GM15510 (cell line): ENCODE measurements around the gene LY6G6F.

Source experiments
- POLR2A ChIP-seq: IDR thresholded peaks from 3 replicates; pipeline ENCODE4 v1.6.1; 2011; ENCODE audit warnings: borderline replicate concordance; ENCODE audit not compliant: insufficient read length; ENCODE audit errors: extremely low read depth

Gene LY6G6F

DNA sequence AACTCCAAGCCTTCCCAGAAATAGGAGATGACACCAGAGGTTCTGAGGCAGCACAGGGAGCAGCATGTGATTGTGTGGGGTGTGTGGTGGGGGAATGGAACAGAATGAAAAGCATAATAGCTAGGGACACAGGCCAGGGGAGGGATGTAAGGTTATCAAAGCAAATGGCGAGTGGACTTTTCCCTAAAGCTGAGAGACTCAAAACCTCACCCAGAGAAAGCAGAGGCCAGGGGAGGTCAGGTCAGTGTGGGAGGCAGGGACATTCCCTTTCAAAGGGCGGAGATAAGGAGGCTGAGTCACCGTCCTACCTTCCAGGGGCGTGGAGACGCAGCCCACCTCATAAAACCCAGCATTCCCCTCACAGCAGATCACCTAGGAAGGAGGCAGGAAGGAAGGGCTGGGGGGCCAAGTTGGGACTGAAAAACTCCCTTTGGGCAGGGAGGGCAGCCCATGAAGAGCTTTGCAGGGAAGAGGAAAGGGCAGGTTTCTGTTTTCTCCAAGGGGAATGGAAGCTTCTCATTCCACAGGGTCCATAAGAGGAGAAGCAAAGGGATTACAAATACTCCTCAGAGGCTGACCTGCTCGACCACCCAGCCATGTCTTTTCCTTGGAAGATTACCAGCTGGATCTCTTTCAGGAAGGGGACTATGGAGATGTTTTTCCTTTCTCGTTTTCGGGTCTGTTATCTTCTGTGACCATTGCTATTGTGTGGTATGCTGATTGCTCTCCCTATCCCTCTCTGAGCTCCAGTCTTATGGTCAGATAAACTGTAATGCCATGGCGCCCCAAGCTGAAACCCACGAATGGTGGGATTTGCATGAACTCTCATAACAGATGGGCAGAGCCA is 16.2 kb upstream of the LY6G6F start:
- TF ChIP-seq POLR2A: no peak

DNA sequence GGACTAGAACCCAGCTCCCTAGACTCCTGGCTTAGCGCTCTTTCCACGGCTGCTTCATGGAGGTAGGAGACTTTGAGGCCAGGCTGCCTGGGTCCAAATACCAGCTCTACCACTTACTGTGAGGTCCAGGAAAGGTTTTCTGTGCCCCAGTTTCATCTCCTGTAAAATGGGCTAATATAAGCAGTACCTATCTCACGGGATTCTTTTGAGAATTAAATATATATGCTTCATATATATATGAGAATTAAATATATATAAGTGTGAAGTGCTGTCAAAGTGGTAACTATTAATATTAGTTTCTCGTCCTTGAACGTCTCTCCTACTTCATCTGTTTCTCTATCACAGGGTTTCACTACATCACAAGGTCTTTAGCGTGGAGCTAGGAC is 15.6 kb upstream of the LY6G6F start:
- TF ChIP-seq POLR2A: no peak

DNA sequence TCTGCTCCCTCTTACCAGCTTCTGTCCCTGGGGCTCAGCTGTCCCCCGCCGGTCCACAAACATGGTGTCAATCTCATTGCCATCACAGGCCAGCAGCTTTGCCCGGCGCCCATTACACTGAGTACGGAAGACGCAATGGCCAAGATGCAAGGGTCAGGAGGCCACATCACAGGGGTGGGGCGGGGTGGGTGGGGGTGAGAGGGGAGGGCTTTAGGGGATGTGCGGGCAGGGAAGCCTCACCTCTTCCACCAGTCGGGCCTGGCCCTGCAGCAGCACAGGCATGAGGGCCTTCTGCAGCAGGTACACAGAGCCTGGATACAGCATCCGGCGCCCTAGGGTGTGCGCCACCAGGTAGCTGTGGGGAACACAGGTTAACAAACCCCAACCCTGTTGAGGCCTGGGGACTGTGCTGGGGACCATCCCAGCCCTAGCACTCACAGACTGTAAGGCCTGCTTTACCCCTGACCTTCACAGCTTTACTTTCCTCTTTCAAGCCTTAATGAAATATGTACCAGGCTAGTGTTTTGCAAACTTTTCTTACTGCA is 15.0 kb upstream of the LY6G6F start:
- no peak for TF ChIP-seq POLR2A

DNA sequence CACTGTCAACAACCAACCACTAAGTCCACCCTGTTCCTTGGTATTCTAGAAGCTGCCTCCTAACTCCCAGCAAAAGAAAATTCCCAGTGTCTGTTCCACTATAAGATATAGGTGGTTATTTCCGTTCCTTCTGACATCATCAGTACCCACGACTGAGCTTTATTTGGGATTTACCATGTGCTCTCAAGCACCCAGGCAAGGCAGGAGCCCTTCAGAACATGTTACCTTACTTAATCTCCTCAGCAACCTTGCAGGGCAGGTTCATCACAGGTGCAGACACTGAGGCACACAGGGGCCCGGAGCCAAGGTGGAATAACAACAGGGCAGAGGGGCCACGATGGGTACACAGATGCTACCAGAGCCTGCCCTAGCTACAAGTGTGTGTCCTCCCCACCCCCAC is 14.3 kb upstream of the LY6G6F start:
- no peak for TF ChIP-seq POLR2A

DNA sequence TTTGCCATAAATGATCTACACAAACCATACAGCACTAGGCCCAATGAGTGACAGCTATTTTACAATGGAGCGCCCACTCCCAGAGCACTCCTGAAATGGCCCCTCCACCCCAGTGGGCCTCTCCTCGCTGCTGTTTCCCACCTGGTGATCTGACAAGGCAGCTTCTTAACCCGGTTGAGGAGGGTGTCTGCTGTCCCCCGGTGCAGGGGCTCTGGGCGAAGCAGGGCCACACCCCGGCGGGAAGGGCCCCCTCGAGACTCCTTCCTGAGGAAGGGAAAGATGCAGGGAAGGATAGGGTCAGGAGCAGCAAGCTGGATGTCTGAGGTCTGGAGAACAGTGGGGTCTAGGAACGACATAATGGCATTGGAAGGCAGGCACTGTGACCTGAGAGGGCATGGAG is 13.8 kb upstream of the LY6G6F start:
- no peak for TF ChIP-seq POLR2A

DNA sequence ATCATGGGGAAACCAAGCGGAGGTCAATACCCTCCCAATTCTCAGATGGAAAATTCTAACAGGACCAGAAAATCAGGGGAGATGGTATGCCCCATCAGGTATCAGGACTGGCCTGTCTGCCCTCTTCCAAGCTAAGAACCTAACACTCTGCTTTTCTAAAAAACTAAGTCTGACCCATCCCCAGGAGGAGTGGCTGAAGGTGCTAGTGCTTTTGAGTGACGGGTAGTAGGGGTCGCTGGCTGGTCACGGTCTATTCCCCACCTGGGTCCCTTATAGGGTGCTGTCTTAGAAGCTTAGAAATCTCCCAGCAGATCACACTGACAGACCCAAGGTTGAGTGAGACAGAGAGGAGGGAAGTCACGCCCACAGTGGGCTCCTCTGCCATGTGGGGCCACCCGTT is 13.1 kb upstream of the LY6G6F start:
- TF ChIP-seq POLR2A: no peak

DNA sequence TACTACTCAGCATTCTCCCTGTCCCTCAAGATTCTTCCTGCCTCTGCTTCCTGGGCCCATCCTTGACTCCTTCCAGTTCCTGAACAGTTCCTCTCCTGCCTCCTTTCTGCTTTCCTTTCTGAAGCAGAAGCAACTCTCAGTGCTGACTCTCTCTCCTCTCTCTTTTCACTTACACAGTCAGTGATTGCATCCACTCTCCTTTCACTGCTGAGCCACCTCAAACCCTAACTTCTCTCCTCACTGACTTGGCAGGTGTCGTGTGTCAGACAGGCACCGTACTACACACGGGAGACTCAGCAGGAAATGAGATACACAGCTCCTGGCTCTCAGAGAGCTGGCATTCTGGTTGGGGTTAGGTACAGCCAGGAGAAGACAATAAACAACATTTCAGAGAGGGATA is 9.1 kb upstream of the LY6G6F start:
- TF ChIP-seq POLR2A: no peak

DNA sequence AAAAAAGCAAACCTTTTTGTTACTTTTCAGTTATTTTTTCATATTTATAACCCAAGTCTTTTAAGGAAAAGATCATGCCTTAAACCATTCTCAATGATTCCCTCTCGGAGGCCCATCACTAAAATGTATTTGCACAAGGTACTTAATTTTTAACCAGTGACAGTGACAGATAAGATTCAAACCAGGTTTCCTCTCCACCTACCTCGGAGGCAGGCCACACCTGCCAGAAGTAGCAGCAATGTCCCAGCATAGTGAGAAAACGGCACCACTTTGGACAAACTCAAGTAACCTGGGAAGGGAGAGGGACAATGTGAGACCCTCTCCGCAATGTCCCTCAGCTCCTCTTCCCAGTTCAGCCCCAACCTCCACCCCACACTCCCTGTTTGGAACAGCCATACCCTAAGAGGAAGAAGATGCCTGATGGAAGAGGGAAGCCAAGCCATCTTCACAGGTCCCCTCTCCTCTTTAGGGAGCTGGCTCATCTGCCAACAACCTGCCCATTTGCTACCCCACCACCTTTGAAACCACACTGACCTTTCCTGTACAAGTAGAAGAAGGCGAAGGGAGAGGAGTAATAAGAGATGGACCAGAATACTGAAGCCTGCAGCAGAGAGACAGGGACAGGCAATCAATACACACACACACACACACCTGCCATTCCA is 5.8 kb upstream of the LY6G6F start:
- TF ChIP-seq POLR2A: no peak

DNA sequence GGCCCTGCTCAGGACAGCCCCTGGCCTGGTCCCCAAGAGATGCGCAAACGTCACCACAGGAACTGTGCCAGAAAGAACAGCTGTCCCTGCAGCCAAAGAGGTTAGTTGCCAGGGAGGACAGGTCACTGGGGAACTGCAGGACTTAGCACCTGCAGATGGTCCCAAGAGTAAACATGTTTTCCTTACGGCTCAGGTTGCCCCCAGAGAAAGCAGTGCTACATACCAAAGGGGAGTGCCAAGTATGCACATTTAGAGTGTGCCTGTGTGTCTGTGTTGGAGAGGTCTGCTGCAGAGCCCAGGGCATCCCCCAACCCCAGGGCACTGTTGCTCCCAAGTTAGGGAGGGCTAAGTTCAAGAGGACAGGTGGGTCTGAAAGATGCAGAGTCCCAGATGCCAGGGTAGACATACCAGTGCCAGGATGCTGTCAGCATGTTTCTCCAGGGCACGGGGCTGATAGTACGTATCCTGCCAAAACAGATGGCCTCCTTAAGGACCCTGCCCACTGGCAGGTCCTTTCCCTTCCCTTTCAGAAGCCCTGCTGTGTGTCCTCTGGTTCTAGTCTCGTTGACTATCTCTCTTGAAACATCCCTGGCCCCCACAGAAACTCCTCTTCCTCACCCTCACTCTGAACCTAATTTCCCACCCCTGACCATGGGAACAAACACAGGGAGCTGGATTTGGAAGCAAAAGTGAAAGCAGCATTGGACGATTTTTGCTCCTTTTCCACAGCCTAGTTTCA is 4.8 kb upstream of the LY6G6F start:
- TF ChIP-seq POLR2A: no peak

DNA sequence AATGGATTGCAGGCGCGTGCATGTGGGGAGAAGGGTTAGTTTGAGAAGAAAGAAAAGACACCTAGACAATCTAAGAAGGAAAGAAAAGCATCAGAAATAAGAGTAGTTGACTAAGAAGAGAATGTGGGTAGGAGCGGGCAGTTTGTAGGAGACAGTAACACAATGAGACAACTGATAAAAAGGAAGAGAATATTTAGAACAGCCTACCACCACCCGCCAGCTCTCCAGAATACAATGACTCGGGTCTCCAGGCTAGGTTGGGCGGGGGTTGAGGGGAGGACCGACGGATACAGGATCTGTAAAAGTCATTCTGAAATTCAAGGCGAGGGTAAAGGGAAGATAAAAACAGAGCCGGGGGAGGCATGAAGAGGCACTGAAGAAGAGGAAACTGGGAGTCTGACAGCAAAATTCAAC is 4.3 kb upstream of the LY6G6F start:
- no peak for TF ChIP-seq POLR2A

DNA sequence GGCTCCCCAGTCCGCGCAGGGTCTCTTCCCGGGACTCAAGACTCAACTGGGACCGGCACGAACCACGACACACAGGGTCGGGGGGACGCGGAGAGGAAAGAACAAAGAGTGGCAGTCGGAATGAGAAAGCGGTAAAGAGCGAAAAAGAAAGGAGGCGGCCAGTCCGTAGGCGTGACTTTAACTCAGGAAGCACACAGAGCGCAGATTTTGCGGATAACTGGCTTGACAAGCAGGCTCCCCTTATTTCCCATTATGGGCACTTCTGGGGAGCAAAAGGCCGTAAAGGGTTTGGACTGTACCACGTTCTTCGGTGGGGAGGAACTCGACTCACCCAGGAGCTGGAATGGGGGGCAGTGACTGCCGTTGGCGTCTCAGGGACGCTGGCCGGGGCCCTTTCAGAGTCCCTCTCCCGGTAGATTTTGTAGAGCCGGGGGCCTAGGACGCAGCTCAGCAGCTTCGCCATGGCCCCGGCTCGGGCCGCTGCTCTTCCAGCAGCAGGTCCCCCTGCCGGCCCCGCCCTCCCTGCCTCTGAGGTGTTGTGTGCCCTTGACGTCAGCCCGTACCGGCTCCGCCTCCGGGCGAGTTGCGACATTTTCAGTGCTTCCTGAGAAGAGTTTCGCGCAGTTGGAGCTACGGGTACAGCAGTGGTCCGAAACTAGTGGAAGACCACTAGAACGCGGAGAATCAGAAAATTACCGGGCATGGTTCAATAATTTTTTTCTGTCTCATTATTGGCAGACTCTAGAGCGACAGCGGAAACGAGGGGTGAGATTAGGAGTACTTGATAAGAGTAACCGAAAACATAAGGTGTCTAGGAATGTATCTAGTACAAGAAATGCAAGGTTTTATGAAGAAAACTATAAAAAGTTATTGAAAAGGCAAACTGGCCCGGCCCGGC is 3.6 kb upstream of the LY6G6F start, which contains the start of gene ABHD16A:
ABHD16A (minus strand) TSS at position 506 of the 898 bp plus-strand sequence; CDS start at position 463, 43 bp downstream.
- TF ChIP-seq POLR2A: peak; percentile 93

DNA sequence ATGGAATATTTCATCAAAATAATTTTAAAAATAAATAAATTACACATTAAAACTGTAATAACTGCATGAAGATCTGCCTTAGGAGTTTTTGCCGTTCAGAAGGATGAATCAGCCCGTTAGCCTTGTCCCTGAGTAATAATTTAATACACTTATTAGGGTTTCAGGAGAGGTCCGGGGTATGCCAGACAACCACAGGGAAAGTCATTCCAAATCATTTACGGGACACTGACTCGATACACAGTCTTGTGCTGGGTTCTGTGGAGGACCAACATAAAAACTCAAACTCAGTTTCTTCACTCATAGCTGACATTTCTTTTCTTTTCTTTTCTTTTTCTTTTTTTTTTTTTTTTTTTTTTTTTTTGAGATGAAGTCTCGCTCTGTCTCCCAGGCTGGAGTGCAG is 735 bp upstream of the LY6G6F start:
- TF ChIP-seq POLR2A: no peak

DNA sequence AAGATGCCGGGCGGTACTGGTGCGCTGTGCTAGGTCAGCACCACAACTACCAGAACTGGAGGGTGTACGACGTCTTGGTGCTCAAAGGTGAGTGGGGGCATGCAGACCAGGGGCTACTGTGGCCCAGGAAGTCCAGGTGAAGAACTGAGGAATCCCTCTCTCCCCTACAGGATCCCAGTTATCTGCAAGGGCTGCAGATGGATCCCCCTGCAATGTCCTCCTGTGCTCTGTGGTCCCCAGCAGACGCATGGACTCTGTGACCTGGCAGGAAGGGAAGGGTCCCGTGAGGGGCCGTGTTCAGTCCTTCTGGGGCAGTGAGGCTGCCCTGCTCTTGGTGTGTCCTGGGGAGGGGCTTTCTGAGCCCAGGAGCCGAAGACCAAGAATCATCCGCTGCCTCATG is 1.0 kb downstream of the LY6G6F start:
- no peak for TF ChIP-seq POLR2A

DNA sequence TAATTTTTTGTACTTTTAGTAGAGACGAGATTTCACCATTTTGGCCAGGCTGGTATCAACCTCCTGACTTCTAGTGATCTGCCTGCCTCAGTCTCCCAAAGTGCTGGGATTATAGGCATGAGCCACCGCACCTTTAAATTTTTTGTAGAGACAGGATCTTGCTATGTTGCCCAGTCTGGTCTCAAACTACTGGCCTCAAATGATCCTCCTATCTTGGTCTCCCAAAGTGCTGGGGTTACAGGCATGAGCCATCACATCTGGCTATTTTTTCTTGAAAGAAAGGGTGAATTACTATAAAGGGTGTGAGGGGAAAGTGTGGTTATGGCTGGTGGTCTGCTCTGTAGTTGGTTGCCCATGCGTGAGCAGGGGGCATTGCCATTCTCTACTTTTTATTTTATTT is 1.6 kb downstream of the LY6G6F start:
- no peak for TF ChIP-seq POLR2A

DNA sequence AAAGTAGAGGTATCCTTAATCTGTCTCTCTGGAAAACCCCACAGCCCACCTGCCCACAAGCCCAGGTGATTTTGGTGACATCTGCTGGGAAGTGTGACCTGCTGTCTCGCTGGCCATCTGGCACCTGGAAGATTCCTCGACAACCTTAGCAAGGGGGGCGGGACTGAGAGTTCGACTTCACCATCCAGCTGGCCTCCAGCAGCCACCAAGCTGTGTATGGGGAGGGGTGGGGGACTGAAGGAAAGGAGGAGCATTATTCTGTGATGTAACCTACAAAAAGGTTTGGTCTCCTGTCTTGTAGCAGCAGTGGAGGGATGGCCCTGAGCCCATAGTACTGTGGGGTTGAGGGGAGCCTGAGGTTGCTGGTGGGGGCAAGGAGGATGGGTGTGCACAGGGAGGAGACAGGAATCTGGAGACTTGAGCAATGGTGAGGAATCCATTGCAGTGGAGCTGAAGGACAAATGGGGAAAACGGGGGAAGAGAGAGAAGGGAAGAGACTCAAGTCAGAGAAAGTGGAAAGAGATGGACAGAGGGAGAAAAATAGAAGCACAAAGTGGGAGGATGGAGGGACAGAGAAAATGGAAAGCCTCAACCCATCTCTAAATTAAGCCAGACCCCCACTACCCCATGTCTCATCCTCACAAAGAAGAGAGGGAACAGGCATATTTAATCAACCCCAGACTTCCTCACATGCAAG is 4.0 kb downstream of the LY6G6F start:
- TF ChIP-seq POLR2A: no peak

DNA sequence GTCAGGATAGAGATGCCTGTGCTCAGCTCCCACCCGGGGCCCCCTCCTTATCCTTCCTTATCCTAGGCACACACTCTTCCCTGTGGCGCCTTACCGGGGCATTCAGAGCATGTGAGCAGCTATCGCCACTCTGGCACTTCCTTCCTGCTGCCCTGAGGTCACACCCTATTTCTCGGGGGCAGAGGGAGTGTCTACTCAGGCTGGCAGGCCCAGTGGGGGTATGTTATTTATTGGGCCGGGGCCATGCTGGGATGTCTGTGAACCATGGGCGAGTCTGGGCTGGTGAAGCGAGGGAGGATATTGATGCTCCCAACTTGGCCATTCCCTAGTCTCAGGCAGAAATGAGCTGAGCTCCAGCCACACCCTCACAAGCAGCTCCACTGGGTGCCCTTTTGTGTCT is 4.6 kb downstream of the LY6G6F start:
- no peak for TF ChIP-seq POLR2A
